Gastrocnemius medialis (tissue), 4 donors: ENCODE data around the gene HOXB2.

Source experiments
- CTCF ChIP-seq, 5 experiments: fragments of 450-650 bp in 3 of 5; fragments of 200-600 bp in 2 of 5; sonication (generic) in 2 of 5; IDR thresholded peaks in 4 of 5; conservative IDR thresholded peaks in 1 of 5; 1 replicate in 4 of 5; 2 replicates in 1 of 5; pipeline ENCODE4 v1.5.1; 2016 to 2019; ENCODE audit warnings: antibody characterized with exemption in 5 of 5, mild to moderate bottlenecking in 3 of 5, moderate library complexity in 3 of 5
- POLR2A ChIP-seq, 2 donors: fragments of 450-650 bp; IDR thresholded peaks; one replicate each; pipeline ENCODE4 v1.6.1; 2017; ENCODE audit warnings: antibody characterized with exemption in 2 of 2, mild to moderate bottlenecking in 2 of 2, moderate library complexity in 2 of 2

GRCh38 chr17:48567646-48568354, 22.9 kb upstream of the HOXB2 start:
- no peak for TF ChIP-seq CTCF (IDR thresholded peaks at IDR 0.05 in 4 of 5, conservative IDR thresholded peaks at IDR 0.05 in 1 of 5)
- TF ChIP-seq POLR2A (IDR thresholded peaks at IDR 0.05): no peak
